ENCODE measurements around the gene KRT75. TPM values are rescaled to one million over a fixed set of nuclear protein-coding genes. Genes with fewer than 3 reads are reported as not detected.
A peak's percentile ranks its signal among the peaks of the same experiment; 100 is the strongest.

KRT75 gene
- total RNA-seq, 1 donor, result not detected

GRCh38 chr12:52395761-52396434 is 38.3 kb downstream of the KRT75 start:
- no peak for DNase-seq (ENCODE audit: low read depth in 2 of 3, low spot score in 2 of 3)

GRCh38 chr12:52394836-52395405 is 39.2 kb downstream of the KRT75 start:
- DNase-seq (ENCODE audit: low read depth in 2 of 3, low spot score in 2 of 3), result no peak

- no peak for DNase-seq (ENCODE audit: low read depth in 2 of 3, low spot score in 2 of 3)
Measured at GRCh38 chr12:52392465-52393007, 41.6 kb downstream of the KRT75 start.

- DNase-seq (ENCODE audit: low read depth in 2 of 3, low spot score in 2 of 3), result no peak
Measured at GRCh38 chr12:52391618-52392002, 42.6 kb downstream of the KRT75 start.

- peak in 1 of 3 donors; percentile 26 for DNase-seq (ENCODE audit: low read depth in 2 of 3, low spot score in 2 of 3)
Measured at GRCh38 chr12:52390739-52391617, 43.2 kb downstream of the KRT75 start.

- DNase-seq (ENCODE audit: low read depth in 2 of 3, low spot score in 2 of 3), result no peak
Measured at GRCh38 chr12:52389313-52390207, 44.6 kb downstream of the KRT75 start.

- no peak for DNase-seq (ENCODE audit: low read depth in 2 of 3, low spot score in 2 of 3)
Measured at GRCh38 chr12:52387859-52388258, 46.3 kb downstream of the KRT75 start.

- no peak for DNase-seq (ENCODE audit: low read depth in 2 of 3, low spot score in 2 of 3)
Measured at GRCh38 chr12:52385226-52385702, 48.9 kb downstream of the KRT75 start, which contains the start of gene KRT84. Gene KRT84, minus strand, starts transcription at chr12:52385652. Its CDS starts 67 bp downstream, at chr12:52385585.

- DNase-seq (ENCODE audit: low read depth in 2 of 3, low spot score in 2 of 3), result no peak
Measured at GRCh38 chr12:52383331-52383730, 50.8 kb downstream of the KRT75 start.

- DNase-seq (ENCODE audit: low read depth in 2 of 3, low spot score in 2 of 3), result no peak
Measured at GRCh38 chr12:52382854-52383253, 51.3 kb downstream of the KRT75 start.

GRCh38 chr12:52381206-52381605 is 53.0 kb downstream of the KRT75 start:
- no peak for DNase-seq (ENCODE audit: low read depth in 2 of 3, low spot score in 2 of 3)

GRCh38 chr12:52380271-52380694 is 53.9 kb downstream of the KRT75 start:
- DNase-seq (ENCODE audit: low read depth in 2 of 3, low spot score in 2 of 3), result peak in 2 of 3 donors; percentile 16 to 43

- DNase-seq (ENCODE audit: low read depth in 2 of 3, low spot score in 2 of 3), result no peak
Measured at GRCh38 chr12:52379536-52379935, 54.6 kb downstream of the KRT75 start.

- DNase-seq (ENCODE audit: low read depth in 2 of 3, low spot score in 2 of 3), result no peak
Measured at GRCh38 chr12:52378091-52378490, 56.1 kb downstream of the KRT75 start.

GRCh38 chr12:52377266-52377665 is 56.9 kb downstream of the KRT75 start:
- DNase-seq (ENCODE audit: low read depth in 2 of 3, low spot score in 2 of 3), result no peak

Other genes starting within 250 kb of the KRT75 start
- gene KRT80, start 242.4 kb downstream of the KRT75 start, total RNA-seq, result under 0.01 TPM
- 3.8 TPM for gene KRT7, start 201.1 kb downstream of the KRT75 start, total RNA-seq
- under 0.01 TPM for gene KRT86, start 159.7 kb downstream of the KRT75 start, total RNA-seq
- 2.7 TPM for gene KRT81, start 142.8 kb downstream of the KRT75 start, total RNA-seq
- gene KRT83, start 113.0 kb downstream of the KRT75 start, total RNA-seq, result not detected
- not detected for gene KRT85, start 66.9 kb downstream of the KRT75 start, total RNA-seq
- gene KRT84, start 48.7 kb downstream of the KRT75 start, total RNA-seq, result not detected
- gene KRT82, start 28.0 kb downstream of the KRT75 start, total RNA-seq, result not detected
- gene KRT6B, start 17.8 kb upstream of the KRT75 start, total RNA-seq, result not detected
- not detected for gene KRT6C, start 39.4 kb upstream of the KRT75 start, total RNA-seq
- not detected for gene KRT6A, start 58.9 kb upstream of the KRT75 start, total RNA-seq
- gene KRT5, start 86.0 kb upstream of the KRT75 start, total RNA-seq, result not detected
- gene KRT71, start 118.8 kb upstream of the KRT75 start, total RNA-seq, result not detected
- gene KRT74, start 139.5 kb upstream of the KRT75 start, total RNA-seq, result not detected
- gene KRT72, start 167.1 kb upstream of the KRT75 start, total RNA-seq, result under 0.01 TPM
- 0.27 TPM for gene KRT73, start 184.2 kb upstream of the KRT75 start, total RNA-seq
- gene KRT2, start 217.8 kb upstream of the KRT75 start, total RNA-seq, result not detected
- gene KRT1, start 246.0 kb upstream of the KRT75 start, total RNA-seq, result 1.1 TPM